Thoracic aorta (tissue), 2 donors: ENCODE measurements around the gene CHRNE. TPM values are rescaled to one million over a fixed set of nuclear protein-coding genes. Genes with fewer than 3 reads are reported as not detected.

Source experiments
- ATAC-seq: fragments of 150-250 bp; one replicate; pipeline ENCODE4 v1.8.0; 2017; ENCODE audit warnings: low read depth; ENCODE audit not compliant: insufficient number of reproducible peaks, low FRiP score
- DNase-seq: peaks from one replicate; pipeline ENCODE4 v3.0.0-alpha.2; 2020; ENCODE audit warnings: low spot score
- H3K27ac ChIP-seq, 2 donors: fragments of 200-600 bp; sonication (generic); 1 replicate in 1 of 2; 2 replicates in 1 of 2; pipeline ENCODE4 v1.5.1; 2016; ENCODE audit warnings: mild to moderate bottlenecking in 2 of 2, moderate library complexity in 2 of 2
- H3K27me3 ChIP-seq: fragments of 200-600 bp; sonication (generic); replicated peaks from 2 replicates; pipeline ENCODE4 v1.6.0; 2016; ENCODE audit warnings: mild to moderate bottlenecking; ENCODE audit not compliant: insufficient read depth
- H3K36me3 ChIP-seq: fragments of 200-600 bp; sonication (generic); one replicate; pipeline ENCODE4 v1.5.1; 2016
- H3K4me1 ChIP-seq, 2 donors: fragments of 200-600 bp; sonication (generic); 1 replicate in 1 of 2; 2 replicates in 1 of 2; pipeline versions ENCODE4 v1.5.1 to v1.6.0; 2016; ENCODE audit warnings: low read depth in 2 of 2, mild to moderate bottlenecking in 1 of 2; ENCODE audit not compliant: control insufficient read depth in 1 of 2
- H3K4me3 ChIP-seq: fragments of 200-600 bp; sonication (generic); 2 replicates; pipeline ENCODE4 v1.5.1; 2016; ENCODE audit warnings: mild to moderate bottlenecking
- H3K9me3 ChIP-seq: fragments of 200-600 bp; sonication (generic); 2 replicates; pipeline ENCODE4 v1.5.1; 2016
- total RNA-seq, 2 donors: library from RNA; depleted of rRNA; stranded (reverse); fragments of >200 nt; gene quantifications; one replicate each; pipeline versions ENCODE4 v1.1.0 to v1.2.3, GENCODE V29; 2016
- TF ChIP-seq, protein P1 (sequence below): fragments of 200-600 bp; sonication (generic); IDR thresholded peaks from one replicate; pipeline ENCODE4 v1.5.1; 2019; ENCODE audit warnings: antibody characterized with exemption

The CHRNE gene
- total RNA-seq, 2 donors from 2014 or later = 4.1 TPM; not detected in 1

DNA sequence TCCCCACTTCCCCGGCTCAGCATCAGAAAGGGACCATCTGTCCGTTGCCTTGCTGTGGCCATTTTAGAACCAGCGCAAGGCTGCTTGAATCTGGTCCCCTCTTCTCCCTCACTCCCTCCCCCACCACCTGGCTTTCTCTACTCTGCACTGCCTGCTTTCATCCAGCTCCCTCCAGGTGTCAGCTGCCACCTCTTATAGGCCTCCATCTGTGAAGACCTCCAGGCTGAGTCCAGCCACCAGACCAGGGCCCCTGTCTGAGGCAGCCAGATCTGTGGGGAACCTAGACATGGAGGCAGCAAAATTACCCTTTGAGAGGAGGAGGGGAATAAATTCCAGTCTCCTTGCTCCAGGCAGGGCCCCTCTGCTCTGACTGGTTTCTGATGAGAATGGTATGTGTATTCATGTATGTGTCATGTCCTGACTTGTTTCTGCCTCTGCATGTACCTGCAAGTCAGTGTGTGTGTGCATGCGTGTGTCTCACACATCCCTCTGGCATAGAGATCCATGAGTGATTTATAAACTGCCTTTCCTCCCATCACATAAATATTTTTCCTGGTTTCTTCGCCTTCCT lies 48.7 kb downstream of the CHRNE start:
- Histone ChIP-seq H3K27ac (no peak overlapping the region), H3K4me1 (peaks cover 15 to 18% of the 10 kb centered on the region in 2 donors), H3K27me3 (no peaks in the 10 kb centered on the region), H3K36me3 (no peaks in the 10 kb centered on the region), H3K4me3 (no peak overlapping the region), H3K9me3 (no peaks in the 10 kb centered on the region)
- TF ChIP-seq, protein P1, sequence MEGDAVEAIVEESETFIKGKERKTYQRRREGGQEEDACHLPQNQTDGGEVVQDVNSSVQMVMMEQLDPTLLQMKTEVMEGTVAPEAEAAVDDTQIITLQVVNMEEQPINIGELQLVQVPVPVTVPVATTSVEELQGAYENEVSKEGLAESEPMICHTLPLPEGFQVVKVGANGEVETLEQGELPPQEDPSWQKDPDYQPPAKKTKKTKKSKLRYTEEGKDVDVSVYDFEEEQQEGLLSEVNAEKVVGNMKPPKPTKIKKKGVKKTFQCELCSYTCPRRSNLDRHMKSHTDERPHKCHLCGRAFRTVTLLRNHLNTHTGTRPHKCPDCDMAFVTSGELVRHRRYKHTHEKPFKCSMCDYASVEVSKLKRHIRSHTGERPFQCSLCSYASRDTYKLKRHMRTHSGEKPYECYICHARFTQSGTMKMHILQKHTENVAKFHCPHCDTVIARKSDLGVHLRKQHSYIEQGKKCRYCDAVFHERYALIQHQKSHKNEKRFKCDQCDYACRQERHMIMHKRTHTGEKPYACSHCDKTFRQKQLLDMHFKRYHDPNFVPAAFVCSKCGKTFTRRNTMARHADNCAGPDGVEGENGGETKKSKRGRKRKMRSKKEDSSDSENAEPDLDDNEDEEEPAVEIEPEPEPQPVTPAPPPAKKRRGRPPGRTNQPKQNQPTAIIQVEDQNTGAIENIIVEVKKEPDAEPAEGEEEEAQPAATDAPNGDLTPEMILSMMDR = no peak
- no peak for ATAC-seq
- no peak for DNase-seq

DNA sequence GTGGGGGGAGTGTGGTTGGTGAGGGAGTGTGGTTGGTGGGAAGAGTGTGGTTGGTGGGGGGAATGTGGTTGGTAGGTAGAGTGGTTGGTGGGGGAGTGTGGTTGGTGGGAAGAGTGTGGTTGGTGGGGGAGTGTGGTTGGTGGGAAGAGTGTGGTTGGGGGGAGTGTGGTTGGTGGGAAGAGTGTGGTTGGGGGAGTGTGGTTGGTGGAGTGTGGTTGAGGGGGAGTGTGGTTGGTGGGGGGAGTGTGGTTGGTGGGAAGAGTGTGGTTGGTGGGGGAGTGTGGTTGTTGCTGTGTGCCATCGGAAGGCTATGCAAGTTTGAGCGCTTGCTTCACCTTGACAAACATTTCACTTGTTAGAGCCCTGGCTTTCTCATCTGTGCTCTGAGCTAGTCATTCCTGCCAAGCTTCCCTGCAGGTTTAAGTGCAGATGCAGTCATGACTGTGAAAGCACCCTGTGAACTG lies 49.7 kb downstream of the CHRNE start:
- Histone ChIP-seq H3K9me3 (no peaks in the 10 kb centered on the region), H3K36me3 (no peaks in the 10 kb centered on the region), H3K27me3 (no peaks in the 10 kb centered on the region), H3K4me3 (no peak overlapping the region), H3K4me1 (peaks cover 6 to 9% of the 10 kb centered on the region in 2 donors), H3K27ac (no peak overlapping the region)
- ATAC-seq (no peak), DNase-seq (no peak)
- TF ChIP-seq, protein P1 = no peak

DNA sequence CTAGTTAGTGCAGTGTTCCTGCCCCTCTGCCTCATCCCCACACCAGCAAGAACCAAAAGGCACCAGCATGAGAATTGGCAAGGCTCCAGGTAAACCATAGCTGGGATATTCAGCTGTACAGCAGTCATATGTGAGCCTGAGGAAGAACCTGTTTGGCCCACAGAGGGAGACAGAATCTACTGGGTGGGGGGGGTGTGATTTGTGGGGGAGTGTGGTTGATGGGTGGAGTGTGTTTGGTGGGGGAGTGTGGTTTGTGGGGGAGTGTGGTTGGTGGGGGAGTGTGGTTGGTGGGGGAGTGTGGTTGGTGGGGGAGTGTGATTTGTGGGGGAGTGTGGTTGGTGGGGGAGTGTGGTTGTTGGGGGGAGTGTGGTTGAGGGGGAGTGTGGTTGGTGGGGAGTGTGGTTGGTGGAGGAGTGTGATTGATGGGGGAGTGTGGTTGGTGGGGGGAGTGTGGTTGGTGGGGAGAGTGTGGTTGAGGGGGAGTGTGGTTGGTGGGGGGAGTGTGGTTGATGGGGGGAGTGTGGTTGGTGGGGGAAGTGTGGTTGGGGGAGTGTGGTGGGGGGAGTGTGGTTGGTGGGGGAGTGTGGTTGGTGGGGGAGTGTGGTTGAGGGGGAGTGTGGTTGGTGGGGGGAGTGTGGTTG lies 50.2 kb downstream of the CHRNE start:
- Histone ChIP-seq H3K9me3 (no peaks in the 10 kb centered on the region), H3K4me3 (no peak overlapping the region), H3K27ac (no peak overlapping the region), H3K27me3 (no peaks in the 10 kb centered on the region), H3K4me1 (peaks cover under 1 to 3% of the 10 kb centered on the region in 2 donors), H3K36me3 (no peaks in the 10 kb centered on the region)
- ATAC-seq = no peak
- no peak for DNase-seq
- TF ChIP-seq, protein P1 = no peak

DNA sequence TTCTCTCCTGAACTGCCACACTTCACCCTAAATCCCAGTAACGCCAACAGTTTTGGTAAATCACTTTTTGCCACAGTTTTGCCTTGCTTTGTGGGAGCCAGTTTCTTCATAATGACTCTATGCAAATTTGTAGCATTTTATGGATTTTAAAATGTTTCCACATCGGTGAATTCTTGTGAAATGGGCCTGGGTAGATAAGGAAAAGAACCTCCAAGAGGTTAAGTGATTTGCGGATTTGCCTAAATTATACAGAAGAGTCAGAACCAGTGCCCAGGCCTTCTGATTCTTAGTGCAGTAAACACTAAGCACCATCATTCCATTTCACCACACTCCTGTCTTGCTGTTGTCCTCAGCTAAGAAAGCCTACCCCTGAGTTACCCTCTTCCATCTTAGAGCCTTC lies 51.8 kb downstream of the CHRNE start:
- no peaks in the 10 kb centered on the region for H3K4me1 ChIP-seq
- no peaks in the 10 kb centered on the region for H3K36me3 ChIP-seq
- ATAC-seq (no peak), DNase-seq (no peak)
- H3K27ac ChIP-seq = no peak overlapping the region
- H3K9me3 ChIP-seq = no peaks in the 10 kb centered on the region
- TF ChIP-seq, protein P1 = no peak
- H3K4me3 ChIP-seq = no peak overlapping the region
- H3K27me3 ChIP-seq = no peaks in the 10 kb centered on the region

DNA sequence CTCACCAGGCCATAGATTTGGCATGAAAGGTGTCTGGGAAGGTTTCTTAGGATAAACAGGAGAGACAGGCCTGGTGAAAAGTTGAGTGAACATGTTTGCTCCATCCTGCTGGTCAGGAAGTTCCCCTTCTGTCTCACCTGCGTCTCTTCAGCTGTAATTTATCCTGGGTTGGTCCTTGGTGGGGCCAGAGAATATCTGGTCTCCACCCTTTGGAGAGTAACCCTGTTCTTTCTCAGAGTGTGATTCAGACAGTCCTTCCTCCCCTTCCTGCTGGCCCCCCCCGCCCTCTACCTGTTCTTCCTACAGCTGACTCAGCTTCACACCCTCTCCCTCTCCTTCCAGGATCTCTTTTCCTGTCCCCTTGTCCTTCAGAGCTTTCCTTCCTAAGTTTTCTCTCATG lies 52.7 kb downstream of the CHRNE start:
- no peaks in the 10 kb centered on the region for H3K27me3 ChIP-seq
- H3K4me3 ChIP-seq = no peak overlapping the region
- ATAC-seq (no peak), DNase-seq (no peak)
- H3K9me3 ChIP-seq = no peaks in the 10 kb centered on the region
- no peaks in the 10 kb centered on the region for H3K36me3 ChIP-seq
- H3K4me1 ChIP-seq = peaks cover 0 to 4% of the 10 kb centered on the region in 2 donors
- no peak overlapping the region for H3K27ac ChIP-seq
- TF ChIP-seq, protein P1 = no peak
